Stimulated activated CD4-positive, alpha-beta T cell treated with anti-CD3 and anti-CD28 coated beads, Interleukin-2, amount 100 ng/mL, for 48 hours (primary cell): ENCODE results near the gene MOGAT2.

Experiments used
- DNase-seq, 2 donors: peaks; one replicate each; pipeline ENCODE4 v3.0.0-alpha.2; 2020

Gene MOGAT2

GRCh38 chr11:75760243-75760642 is 42.6 kb downstream of the MOGAT2 start:
- no peak for DNase-seq

- no peak for DNase-seq
Observed at GRCh38 chr11:75760710-75761493, 43.3 kb downstream of the MOGAT2 start.

GRCh38 chr11:75762158-75762557 is 44.5 kb downstream of the MOGAT2 start:
- DNase-seq, result no peak

GRCh38 chr11:75762885-75763284 is 45.2 kb downstream of the MOGAT2 start:
- no peak for DNase-seq

- DNase-seq, result no peak
Observed at GRCh38 chr11:75763846-75764245, 46.2 kb downstream of the MOGAT2 start.

DNA sequence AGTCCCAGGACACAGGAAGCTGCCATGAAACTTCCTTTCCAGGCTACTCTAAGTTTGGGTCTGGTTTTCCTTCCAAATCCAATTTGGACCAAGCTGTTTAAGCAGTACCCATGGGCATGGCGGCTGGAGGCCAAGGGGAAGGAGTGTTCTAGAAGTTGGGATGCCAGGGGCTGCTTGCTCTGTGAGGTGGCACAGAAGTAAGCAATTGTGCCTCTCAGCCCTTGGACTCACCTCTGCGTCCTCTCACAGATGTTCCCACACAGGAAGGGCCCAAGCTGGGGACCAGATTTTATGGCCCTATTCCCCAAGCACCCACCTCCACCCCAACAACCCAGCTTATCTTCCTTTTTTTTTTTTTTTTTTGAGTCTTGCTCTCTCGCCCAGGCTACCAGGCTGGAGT is 47.5 kb downstream of the MOGAT2 start:
- DNase-seq, result no peak

- no peak for DNase-seq
Observed at GRCh38 chr11:75766443-75767227, 49.0 kb downstream of the MOGAT2 start.

- no peak for DNase-seq
Observed at GRCh38 chr11:75767228-75767572, 49.6 kb downstream of the MOGAT2 start.

- no peak for DNase-seq
Observed at GRCh38 chr11:75767793-75768111, 50.1 kb downstream of the MOGAT2 start.

- peak; percentile 58 to 68 for DNase-seq
Observed at GRCh38 chr11:75768112-75768908, 50.7 kb downstream of the MOGAT2 start, which contains the start of gene DGAT2. DGAT2 (plus strand) TSS chr11:75768778; CDS start chr11:75768992, 214 bp downstream.

DNA sequence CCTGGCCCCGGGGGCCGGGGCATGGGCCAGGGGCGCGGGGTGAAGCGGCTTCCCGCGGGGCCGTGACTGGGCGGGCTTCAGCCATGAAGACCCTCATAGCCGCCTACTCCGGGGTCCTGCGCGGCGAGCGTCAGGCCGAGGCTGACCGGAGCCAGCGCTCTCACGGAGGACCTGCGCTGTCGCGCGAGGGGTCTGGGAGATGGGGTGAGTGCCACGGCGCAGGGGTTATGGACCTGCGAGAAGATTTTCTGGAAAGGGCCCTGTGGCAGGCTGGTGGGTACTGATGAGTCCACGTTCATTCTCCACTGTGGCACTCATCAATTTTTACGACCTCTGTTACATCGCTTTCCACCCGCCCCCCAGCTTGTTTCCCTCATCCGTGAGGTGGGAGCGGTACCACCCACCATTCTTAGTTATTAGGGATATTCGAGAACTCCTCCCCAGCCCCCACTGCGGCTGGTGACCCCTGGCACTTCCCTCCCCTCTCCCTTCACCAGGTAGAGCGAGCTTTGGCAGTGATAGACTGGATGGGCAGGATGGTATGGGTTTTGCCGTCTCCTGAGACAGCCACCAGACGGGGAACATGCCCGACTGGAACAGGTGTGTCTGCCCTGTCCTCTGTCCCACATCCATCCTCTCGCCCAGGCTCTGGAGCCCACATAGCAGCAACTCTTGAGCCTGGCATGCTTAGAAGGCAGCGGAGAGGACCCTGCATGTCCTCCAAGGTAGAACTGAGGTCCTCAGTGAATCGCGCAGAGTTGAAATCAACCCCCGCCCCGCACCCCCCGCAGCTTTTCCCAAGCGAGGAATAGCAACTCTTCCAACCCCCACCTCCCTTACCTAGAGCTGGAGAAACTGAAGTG is 51.5 kb downstream of the MOGAT2 start:
- DNase-seq, result no peak

DNA sequence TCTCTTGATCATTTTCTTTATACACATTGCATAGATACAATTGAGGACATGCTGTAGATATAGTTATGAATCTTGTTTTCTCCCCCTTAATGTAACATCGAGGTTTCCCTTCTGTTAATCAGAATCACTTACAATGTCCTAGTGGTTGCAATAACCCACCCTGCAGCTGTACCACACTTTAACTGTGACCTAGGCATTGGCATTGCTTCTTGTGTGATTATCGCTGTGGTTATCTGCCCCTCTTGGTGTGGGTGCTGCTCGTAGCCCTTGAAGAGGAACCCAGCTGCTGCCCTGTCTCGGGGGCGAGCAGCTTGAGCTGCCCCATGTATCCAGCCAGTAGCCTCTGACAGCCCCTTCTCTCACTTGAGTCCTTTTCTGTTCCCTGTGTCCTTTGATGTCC is 52.5 kb downstream of the MOGAT2 start:
- DNase-seq, result no peak

DNA sequence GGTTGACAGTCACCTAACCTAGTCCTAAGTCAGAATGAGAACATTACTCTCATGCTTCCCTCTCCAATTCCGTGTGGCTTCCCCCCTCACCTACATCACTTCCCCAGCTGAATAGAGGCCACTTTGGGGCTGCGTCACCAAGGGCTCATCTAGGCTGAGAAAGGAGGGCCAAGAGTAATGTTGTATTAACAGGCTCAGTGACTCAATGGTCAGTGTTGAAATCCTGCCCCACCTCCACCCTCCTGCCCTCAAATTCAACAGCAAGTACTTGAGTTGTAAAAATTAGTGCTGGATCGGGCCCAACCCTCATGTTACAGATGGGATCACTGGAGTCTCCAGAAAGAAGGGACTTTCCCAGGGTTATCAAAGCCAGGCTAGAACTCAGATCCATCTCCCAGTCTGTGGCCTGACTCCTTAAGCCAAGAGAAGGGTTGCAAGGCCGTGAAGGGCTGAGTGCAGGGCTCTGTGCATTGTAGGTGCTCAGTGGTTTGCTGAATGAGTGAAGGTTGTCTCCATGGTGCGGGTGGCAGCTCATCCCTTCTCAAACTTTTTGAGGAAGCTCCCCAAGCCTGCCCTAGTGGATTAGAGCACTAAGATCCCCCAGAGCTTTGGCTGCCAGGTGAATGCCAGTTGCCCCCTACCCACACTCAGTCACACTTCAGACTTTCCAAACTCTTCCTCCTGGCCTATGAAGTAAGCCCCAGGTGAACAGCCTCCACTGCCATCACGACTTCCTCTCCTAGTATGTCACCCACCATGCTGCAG is 54.2 kb downstream of the MOGAT2 start:
- DNase-seq, result no peak

- no peak for DNase-seq
Observed at GRCh38 chr11:75773595-75774353, 56.1 kb downstream of the MOGAT2 start.

DNA sequence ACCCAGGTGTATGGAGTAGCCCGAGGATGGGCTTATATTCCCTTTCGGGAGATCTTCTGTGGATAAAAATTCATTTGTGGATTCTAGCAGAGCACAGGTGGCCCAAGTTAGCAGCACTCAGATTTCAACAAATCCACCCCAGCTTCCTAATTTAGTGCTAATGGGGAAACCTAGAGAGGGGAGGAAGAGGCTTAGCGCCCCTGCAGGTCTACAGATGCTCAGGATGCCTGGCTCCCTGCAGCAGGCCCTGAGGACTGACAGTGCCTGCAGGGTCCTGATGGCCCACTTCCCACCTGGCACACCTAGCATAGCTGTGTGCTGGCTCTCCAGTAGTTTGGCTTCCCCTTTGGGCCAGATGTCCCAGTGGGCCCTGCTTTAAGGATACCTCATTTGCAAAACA is 57.4 kb downstream of the MOGAT2 start:
- DNase-seq, result no peak

GRCh38 chr11:75776546-75776945 is 58.9 kb downstream of the MOGAT2 start:
- no peak for DNase-seq

DNA sequence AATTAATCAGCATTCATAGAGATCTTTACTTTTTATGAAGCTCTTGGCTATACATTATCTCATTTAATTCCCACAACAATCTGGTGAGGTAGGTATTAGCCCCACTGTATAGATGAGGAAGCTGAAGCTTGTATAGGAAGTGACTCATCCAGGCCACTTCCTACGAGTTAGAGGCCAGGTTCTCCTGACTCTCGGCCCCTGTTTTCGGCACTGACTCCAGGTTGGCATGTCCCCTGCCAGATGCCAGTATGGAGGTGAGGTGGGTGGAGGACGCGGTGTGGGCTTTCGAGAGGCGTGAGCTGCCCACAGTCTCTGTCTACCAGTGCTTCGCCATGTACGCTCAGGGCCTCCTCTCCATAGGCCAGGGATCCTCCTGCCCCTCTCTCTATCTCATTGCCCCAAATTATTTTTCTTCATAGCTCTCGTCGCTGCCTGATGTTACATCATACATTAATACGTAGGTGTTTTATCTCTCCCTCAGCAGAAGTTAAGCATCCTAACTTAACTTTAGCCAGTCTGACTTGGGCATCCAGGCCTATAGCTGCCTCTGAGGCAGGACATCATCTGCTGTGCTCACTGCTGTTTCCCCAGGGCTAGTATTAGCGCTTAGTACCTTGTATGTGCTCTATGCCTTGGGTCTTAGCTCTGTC is 59.9 kb downstream of the MOGAT2 start:
- no peak for DNase-seq

DNA sequence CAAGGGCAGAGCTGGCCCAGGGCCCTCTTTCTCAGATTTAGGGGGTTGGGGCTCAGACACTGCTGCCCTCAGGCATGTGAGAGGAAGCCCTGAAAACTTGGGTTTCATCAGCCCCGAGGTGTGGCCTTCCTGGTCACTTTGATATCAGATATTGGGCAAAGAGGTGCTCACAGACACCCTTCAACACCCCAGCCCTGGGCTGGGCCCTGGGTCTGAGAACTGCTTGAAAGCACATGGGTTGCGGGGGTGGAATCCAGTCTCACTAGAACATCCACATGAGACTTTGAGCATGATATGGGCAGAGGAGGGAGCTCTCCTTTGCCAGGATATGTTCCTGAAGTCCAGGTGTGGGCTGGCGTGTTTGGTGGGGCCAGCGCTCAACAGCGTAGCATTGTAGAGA is 61.3 kb downstream of the MOGAT2 start:
- DNase-seq, result no peak

DNA sequence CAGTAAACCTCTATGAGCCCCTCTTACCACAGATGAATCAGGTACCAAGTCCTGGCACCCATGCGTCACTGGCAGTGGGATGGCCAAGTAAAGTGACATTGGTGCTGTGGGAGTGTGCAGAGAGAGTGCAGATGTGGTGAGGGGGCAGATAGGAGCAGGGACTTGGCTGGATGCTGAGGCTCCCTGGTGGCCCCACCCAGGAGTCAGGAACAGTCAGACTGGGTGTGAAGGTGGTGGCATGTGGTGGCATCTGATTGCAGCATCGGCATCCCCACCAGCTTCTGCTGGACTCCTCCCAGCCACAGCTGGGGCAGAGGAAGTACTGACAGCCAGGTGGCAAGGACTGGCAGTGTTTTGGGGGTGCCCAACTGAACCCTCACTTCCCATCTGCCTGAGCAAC is 62.3 kb downstream of the MOGAT2 start:
- no peak for DNase-seq

GRCh38 chr11:75780888-75781287 is 63.2 kb downstream of the MOGAT2 start:
- no peak for DNase-seq

- DNase-seq, result no peak
Observed at GRCh38 chr11:75781296-75781695, 63.7 kb downstream of the MOGAT2 start.
